Measurements from ENCODE around the gene OGFR.

DNA sequence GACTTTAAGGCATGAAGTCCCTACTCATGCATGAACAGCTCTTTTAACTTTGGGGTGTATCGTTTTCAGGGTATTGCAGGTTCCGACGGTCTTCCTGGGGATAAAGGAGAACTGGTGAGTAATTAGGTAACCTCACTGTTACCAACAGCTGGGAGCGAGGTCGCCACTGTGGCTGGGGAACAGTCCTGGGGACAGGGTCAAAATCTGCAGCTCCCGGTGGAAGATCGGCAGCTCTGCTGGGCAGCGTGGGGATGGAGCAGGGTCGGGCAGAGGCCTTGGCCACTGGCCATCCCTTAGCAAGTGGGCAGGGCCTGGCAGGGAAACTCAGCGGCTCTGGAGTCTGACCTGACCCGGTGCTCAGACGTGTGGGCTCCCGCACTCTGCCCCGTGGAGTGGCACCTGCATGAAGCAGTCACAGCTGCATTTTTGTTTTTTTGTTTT is 28.3 kb downstream of the OGFR start:
- no peak for TF ChIP-seq CTCF (conservative IDR thresholded peaks at IDR 0.05)
- TF ChIP-seq ZFX (IDR thresholded peaks at IDR 0.05), result no peak
